ENCODE data around the gene ITGB1BP1.

GRCh38 chr2:9403924-9404323 is 19.4 kb downstream of the ITGB1BP1 start:
- no peak for TF ChIP-seq POLR2A (IDR thresholded peaks at IDR 0.05)
- no peak for TF ChIP-seq CTCF (IDR thresholded peaks at IDR 0.05 in 8 of 11, conservative IDR thresholded peaks at IDR 0.05 in 3 of 11)
- no peak for TF ChIP-seq POLR2AphosphoS5 (IDR thresholded peaks at IDR 0.05)

All from spleen (tissue), 7 donors.